ENCODE measurements around the gene PITRM1. TPM values are rescaled to one million over a fixed set of nuclear protein-coding genes. Genes with fewer than 3 reads are reported as not detected.

PITRM1 gene
- total RNA-seq, 2 donors from 2014 or later, result 47.7 to 103 TPM

DNA sequence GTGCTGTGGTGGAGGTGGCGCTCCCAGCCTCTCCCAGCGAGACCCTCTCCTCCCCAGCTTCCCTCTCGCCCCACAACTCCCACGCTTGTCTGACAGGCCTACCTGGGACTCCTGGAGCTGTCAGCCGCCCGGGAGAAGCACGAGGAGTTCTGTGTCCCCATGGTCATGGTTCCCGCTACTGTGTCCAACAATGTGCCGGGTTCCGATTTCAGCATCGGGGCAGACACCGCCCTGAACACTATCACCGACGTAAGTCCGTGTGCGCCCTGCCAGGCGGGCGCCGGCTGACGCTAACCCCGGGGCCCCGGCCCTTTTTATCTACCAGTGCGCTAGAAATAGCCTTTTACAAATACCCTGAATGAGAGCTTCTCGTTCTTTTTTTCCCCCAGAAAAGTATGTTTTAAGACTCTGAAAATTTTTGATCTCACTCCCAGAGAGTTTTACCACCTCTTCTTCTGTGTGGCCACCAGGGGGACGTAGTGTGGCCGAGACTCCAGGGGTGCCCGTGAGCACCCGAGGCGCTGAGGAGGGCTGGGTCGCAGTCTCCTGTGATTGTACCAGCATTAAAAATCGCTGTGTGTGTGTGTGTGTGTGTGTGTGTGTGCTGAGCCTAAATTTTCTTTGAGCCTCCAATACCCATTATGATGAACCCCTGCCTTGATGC is 52.7 kb downstream of the PITRM1 start:
- Histone ChIP-seq H3K9me3 (no peaks in the 10 kb centered on the region), H3K27ac (no peak overlapping the region), H3K36me3 (peaks cover 0 to 6% of the 10 kb centered on the region in 2 donors), H3K4me1 (replicated peaks) (no peaks in the 10 kb centered on the region), H3K4me3 (no peak overlapping the region), H3K27me3 (replicated peaks; ENCODE audit: insufficient read depth) (no peaks in the 10 kb centered on the region)
- 87% methylated on average over 31 of the region's 31 CpGs for WGBS
- TF ChIP-seq, protein P1, sequence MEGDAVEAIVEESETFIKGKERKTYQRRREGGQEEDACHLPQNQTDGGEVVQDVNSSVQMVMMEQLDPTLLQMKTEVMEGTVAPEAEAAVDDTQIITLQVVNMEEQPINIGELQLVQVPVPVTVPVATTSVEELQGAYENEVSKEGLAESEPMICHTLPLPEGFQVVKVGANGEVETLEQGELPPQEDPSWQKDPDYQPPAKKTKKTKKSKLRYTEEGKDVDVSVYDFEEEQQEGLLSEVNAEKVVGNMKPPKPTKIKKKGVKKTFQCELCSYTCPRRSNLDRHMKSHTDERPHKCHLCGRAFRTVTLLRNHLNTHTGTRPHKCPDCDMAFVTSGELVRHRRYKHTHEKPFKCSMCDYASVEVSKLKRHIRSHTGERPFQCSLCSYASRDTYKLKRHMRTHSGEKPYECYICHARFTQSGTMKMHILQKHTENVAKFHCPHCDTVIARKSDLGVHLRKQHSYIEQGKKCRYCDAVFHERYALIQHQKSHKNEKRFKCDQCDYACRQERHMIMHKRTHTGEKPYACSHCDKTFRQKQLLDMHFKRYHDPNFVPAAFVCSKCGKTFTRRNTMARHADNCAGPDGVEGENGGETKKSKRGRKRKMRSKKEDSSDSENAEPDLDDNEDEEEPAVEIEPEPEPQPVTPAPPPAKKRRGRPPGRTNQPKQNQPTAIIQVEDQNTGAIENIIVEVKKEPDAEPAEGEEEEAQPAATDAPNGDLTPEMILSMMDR (IDR thresholded peaks at IDR 0.05), result peak in 1 of 4 experiments; percentile 22
- TF ChIP-seq POLR2AphosphoS5 (IDR thresholded peaks at IDR 0.05) (no peak), POLR2A (IDR thresholded peaks at IDR 0.05) (no peak)
- DNase-seq (ENCODE audit: low spot score), result no peak
- intact Hi-C loops (cut with DNase I), result no loop called here

DNA sequence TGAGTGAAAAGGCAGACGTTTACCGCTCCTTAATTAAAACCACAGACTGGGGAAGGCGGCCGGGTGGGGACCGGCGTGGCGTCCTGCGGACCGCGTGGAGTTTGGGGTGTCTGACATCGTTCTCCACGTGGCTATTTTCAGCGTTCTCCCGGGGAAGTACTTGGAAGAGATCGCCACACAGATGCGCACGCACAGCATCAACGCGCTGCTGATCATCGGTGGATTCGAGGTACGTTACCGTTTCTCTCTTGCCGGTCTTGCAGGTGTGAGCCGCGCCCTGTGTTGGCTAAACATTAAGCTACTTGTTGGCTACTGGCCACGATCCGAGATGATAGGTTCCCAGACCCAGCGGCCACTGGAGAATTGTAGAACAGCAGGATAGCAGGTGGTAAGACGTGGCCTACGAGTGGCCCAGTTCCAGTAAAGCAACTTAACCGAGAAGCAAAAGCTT is 53.9 kb downstream of the PITRM1 start:
- H3K36me3 ChIP-seq, result peaks cover 0 to 6% of the 10 kb centered on the region in 2 donors
- WGBS, result 92% methylated on average over 32 of the region's 32 CpGs

DNA sequence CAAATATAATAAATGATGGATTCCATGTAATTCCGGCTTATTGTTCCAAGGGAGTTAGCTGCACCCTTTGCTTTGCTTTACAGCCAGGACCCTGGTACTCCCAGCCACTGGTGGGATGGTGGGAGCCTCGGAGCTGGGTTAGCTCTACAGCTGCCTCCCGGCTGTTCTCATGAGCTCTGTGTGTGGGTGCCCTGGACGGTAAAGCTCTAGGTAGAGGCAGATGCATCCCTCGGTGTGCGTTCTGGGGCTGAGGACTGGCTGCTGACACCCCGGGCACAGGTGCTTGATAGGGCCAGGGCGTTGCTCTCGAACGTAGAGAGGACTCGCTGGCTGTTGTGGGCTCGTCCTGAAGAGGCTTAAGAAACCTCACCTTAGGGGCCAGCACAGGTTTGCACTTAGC is 55.1 kb downstream of the PITRM1 start:
- H3K27ac ChIP-seq, result no peak overlapping the region
- intact Hi-C loops (cut with DNase I), result no loop called here

More for the DNA sequence above, 53.9 kb downstream of the PITRM1 start:
- no peak for TF ChIP-seq POLR2AphosphoS5 (IDR thresholded peaks at IDR 0.05)
- TF ChIP-seq, protein P1 (IDR thresholded peaks at IDR 0.05), result no peak
- TF ChIP-seq POLR2A (IDR thresholded peaks at IDR 0.05), result no peak
- Histone ChIP-seq H3K27me3 (replicated peaks; ENCODE audit: insufficient read depth) (no peaks in the 10 kb centered on the region), H3K27ac (no peak overlapping the region), H3K4me1 (replicated peaks) (no peaks in the 10 kb centered on the region), H3K4me3 (no peak overlapping the region), H3K9me3 (no peaks in the 10 kb centered on the region)
- DNase-seq (ENCODE audit: low spot score), result no peak
- intact Hi-C loops (cut with DNase I), result no loop called here

DNA sequence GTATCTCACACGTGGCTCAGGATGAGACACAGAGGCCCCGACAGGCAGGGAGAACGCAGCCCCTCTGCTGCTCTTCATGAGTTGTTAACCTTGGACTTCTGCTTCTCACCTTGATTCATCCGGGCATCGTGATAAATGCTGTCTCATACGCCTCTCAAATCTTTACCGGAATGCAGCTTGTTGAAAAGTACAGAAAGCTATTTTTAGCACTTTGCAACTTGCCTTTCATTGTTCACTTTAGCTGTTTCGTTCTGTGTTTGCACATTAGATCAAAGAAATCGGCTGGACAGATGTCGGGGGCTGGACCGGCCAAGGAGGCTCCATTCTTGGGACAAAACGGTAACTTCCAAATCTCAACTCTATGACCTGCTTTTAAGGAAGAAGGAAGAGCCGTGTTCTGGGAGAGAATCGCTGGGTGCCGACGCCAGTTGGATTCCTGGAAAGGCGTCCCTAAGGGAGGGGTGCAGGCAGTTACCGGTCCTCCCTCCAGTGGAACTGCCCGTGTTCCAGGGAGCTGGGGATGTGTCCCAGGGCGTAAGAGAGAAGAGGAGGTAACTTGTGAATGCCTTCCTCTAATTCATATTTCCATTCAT is 56.0 kb downstream of the PITRM1 start:
- 37% methylated on average over 20 of the region's 20 CpGs for WGBS
- intact Hi-C loops (cut with DNase I), result no loop called here

More for the DNA sequence above, 55.1 kb downstream of the PITRM1 start:
- Histone ChIP-seq H3K4me1 (replicated peaks) (no peaks in the 10 kb centered on the region), H3K27me3 (replicated peaks; ENCODE audit: insufficient read depth) (no peaks in the 10 kb centered on the region), H3K9me3 (no peaks in the 10 kb centered on the region), H3K36me3 (peaks cover 5 to 6% of the 10 kb centered on the region in 2 donors), H3K4me3 (no peak overlapping the region)
- 94% methylated on average over 12 of the region's 12 CpGs for WGBS
- TF ChIP-seq POLR2AphosphoS5 (IDR thresholded peaks at IDR 0.05), result no peak
- TF ChIP-seq, protein P1 (IDR thresholded peaks at IDR 0.05), result no peak
- no peak for TF ChIP-seq POLR2A (IDR thresholded peaks at IDR 0.05)
- DNase-seq (ENCODE audit: low spot score), result no peak

More for the DNA sequence above, 56.0 kb downstream of the PITRM1 start:
- H3K4me1 ChIP-seq (replicated peaks), result no peaks in the 10 kb centered on the region
- no peaks in the 10 kb centered on the region for H3K9me3 ChIP-seq
- H3K27me3 ChIP-seq (replicated peaks; ENCODE audit: insufficient read depth), result no peaks in the 10 kb centered on the region
- H3K36me3 ChIP-seq, result peaks cover 0 to 5% of the 10 kb centered on the region in 2 donors
- DNase-seq (ENCODE audit: low spot score), result no peak
- TF ChIP-seq POLR2A (IDR thresholded peaks at IDR 0.05) (no peak), POLR2AphosphoS5 (IDR thresholded peaks at IDR 0.05) (no peak)
- TF ChIP-seq, protein P1 (IDR thresholded peaks at IDR 0.05), result no peak
- no peak overlapping the region for H3K4me3 ChIP-seq
- H3K27ac ChIP-seq, result no peak overlapping the region
